Lower leg skin (tissue), 3 donors: Measurements from ENCODE around the gene SLC29A1.

Source experiments
- POLR2A ChIP-seq, 2 donors: fragments of 450-650 bp; IDR thresholded peaks; one replicate each; pipeline ENCODE4 v1.6.1; 2016 to 2017; ENCODE audit warnings: antibody characterized with exemption in 2 of 2, mild to moderate bottlenecking in 1 of 2, moderate library complexity in 1 of 2
- TF ChIP-seq, protein P1 (sequence below), 3 donors: fragments of 450-650 bp; IDR thresholded peaks; one replicate each; pipeline ENCODE4 v1.5.1; 2016; ENCODE audit warnings: antibody characterized with exemption in 3 of 3, mild to moderate bottlenecking in 3 of 3, moderate library complexity in 2 of 3

DNA sequence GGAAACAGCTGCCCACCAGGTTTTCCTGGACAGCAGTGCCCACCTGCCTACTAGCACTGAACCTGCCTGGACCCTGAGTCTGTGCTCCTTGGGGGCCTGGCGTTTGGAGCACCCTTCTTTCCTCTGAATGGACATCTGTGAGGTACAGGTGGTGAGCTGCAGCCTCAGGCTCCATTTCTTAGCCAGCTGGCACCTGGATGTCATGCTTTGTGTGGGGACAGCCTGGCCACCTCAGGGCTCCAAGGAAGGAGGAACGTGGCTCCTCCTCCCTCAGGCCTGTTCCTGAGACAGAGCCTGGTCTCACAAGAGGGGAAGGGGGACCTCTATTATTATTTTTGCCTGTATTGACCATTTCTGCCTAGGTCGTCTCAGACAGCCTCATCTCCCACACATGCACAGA, 54.9 kb downstream of the SLC29A1 start:
- TF ChIP-seq, protein P1, sequence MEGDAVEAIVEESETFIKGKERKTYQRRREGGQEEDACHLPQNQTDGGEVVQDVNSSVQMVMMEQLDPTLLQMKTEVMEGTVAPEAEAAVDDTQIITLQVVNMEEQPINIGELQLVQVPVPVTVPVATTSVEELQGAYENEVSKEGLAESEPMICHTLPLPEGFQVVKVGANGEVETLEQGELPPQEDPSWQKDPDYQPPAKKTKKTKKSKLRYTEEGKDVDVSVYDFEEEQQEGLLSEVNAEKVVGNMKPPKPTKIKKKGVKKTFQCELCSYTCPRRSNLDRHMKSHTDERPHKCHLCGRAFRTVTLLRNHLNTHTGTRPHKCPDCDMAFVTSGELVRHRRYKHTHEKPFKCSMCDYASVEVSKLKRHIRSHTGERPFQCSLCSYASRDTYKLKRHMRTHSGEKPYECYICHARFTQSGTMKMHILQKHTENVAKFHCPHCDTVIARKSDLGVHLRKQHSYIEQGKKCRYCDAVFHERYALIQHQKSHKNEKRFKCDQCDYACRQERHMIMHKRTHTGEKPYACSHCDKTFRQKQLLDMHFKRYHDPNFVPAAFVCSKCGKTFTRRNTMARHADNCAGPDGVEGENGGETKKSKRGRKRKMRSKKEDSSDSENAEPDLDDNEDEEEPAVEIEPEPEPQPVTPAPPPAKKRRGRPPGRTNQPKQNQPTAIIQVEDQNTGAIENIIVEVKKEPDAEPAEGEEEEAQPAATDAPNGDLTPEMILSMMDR (IDR thresholded peaks at IDR 0.05) = no peak
- no peak for TF ChIP-seq POLR2A (IDR thresholded peaks at IDR 0.05)
